ENCODE measurements around the gene NHLH2.

NHLH2 gene

GRCh38 chr1:115840605-115841460 lies at the start of gene NHLH2:
Gene NHLH2 (minus strand): TSS chr1:115841126. CDS start chr1:115838372, 2,754 bp downstream.
- DNase-seq, result no peak

GRCh38 chr1:115890580-115890979 lies 49.7 kb upstream of the NHLH2 start:
- no peak for DNase-seq

- no peak for DNase-seq
Observed at GRCh38 chr1:115888976-115889375, 48.0 kb upstream of the NHLH2 start.

- DNase-seq, result no peak
Observed at GRCh38 chr1:115882913-115883902, 42.3 kb upstream of the NHLH2 start.

GRCh38 chr1:115880981-115881672 lies 40.2 kb upstream of the NHLH2 start:
- no peak for DNase-seq

- no peak for DNase-seq
Observed at GRCh38 chr1:115879977-115880376, 39.1 kb upstream of the NHLH2 start.

GRCh38 chr1:115877511-115877910 lies 36.6 kb upstream of the NHLH2 start:
- no peak for DNase-seq

- DNase-seq, result no peak
Observed at GRCh38 chr1:115874904-115875303, 34.0 kb upstream of the NHLH2 start.

- no peak for DNase-seq
Observed at GRCh38 chr1:115874497-115874896, 33.6 kb upstream of the NHLH2 start.

- no peak for DNase-seq
Observed at GRCh38 chr1:115873184-115873583, 32.3 kb upstream of the NHLH2 start.

GRCh38 chr1:115869064-115869463 lies 28.1 kb upstream of the NHLH2 start:
- DNase-seq, result no peak

GRCh38 chr1:115867216-115867615 lies 26.3 kb upstream of the NHLH2 start:
- DNase-seq, result no peak

- no peak for DNase-seq
Observed at GRCh38 chr1:115865704-115866380, 24.9 kb upstream of the NHLH2 start.

GRCh38 chr1:115862403-115862802 lies 21.5 kb upstream of the NHLH2 start:
- no peak for DNase-seq

GRCh38 chr1:115854005-115854404 lies 13.1 kb upstream of the NHLH2 start:
- no peak for DNase-seq

- no peak for DNase-seq
Observed at GRCh38 chr1:115850937-115851336, 10.0 kb upstream of the NHLH2 start.

GRCh38 chr1:115847787-115848186 lies 6.9 kb upstream of the NHLH2 start:
- DNase-seq, result no peak

- no peak for DNase-seq
Observed at GRCh38 chr1:115842948-115843347, 2.0 kb upstream of the NHLH2 start.

GRCh38 chr1:115839679-115840237 lies 1.2 kb downstream of the NHLH2 start:
- no peak for DNase-seq

GRCh38 chr1:115839029-115839678 lies 1.8 kb downstream of the NHLH2 start:
- DNase-seq, result no peak

GRCh38 chr1:115838431-115839028 lies 2.4 kb downstream of the NHLH2 start:
- no peak for DNase-seq
